K562 (cell line): ENCODE data around the gene TRUB2. TPM values are rescaled to one million over a fixed set of nuclear protein-coding genes. Genes with fewer than 3 reads are reported as not detected.

Source experiments
- ATAC-seq: fragments of 200-7000 bp; cut with Tn5 transposase; 3 replicates; pipeline ENCODE4 v1.9.1; 2020; ENCODE audit warnings: moderate library complexity
- BruUV-seq: library from RNA; stranded (reverse); fragments of 400-500 nt; replicated peaks from 2 replicates; lab custom pipeline; 2021; lab: Mats Ljungman, UMichigan
- CTCF ChIA-PET: fragments of 300-600 bp; formaldehyde crosslinking; extraction: SDS; loops from one replicate; lab custom pipeline; 2021; ENCODE audit warnings: low intra/inter-chr PET ratio; lab: Yijun Ruan, JAX
- POLR2A ChIA-PET: fragments of 300-600, 350-650 bp; sonication (Branson Sonifier 250); formaldehyde crosslinking; extraction: SDS; loops from one replicate; lab custom pipeline; 2021; ENCODE audit warnings: antibody characterized with exemption, inconsistent platforms; lab: Yijun Ruan, JAX
- DNase-seq, 4 experiments: peaks; one replicate each; pipeline versions ENCODE4 v3.0.0 to v3.0.0-alpha.2; 2011 to 2018; ENCODE audit warnings: low spot score in 3 of 4, mixed read lengths in 3 of 4; ENCODE audit errors: extremely low read depth in 1 of 4
- FAIRE-seq: peaks from 2 replicates; lab custom pipeline; 2011; peaks lifted over from hg19 to GRCh38; lab: Jason Lieb, UNC
- H2AFZ ChIP-seq: 2 replicates; pipeline ENCODE4 v1.6.0; 2011; ENCODE audit warnings: low read depth, low read length, control low read depth, inconsistent platforms
- H3K27ac ChIP-seq: fragments of 200-600 bp; 3 replicates; pipeline ENCODE4 v1.8.0; 2011; ENCODE audit warnings: low read depth, mild to moderate bottlenecking, control low read depth, inconsistent platforms, low read length, moderate library complexity, mixed read lengths; ENCODE audit errors: extremely low read depth
- H3K27me3 ChIP-seq, 2 experiments: fragments of 300-600 bp in 1 of 2; 2 replicates in 1 of 2; 3 replicates in 1 of 2; pipeline versions ENCODE4 v1.6.0 to v1.8.0; 2011; ENCODE audit warnings: inconsistent platforms in 2 of 2, low read length in 2 of 2, mild to moderate bottlenecking in 1 of 2, mixed read lengths in 1 of 2, moderate library complexity in 1 of 2; ENCODE audit not compliant: control insufficient read depth in 2 of 2, insufficient read depth in 2 of 2
- H3K36me3 ChIP-seq: fragments of 300-600 bp; 3 replicates; pipeline ENCODE4 v1.8.0; 2011; ENCODE audit warnings: mild to moderate bottlenecking, low read length, inconsistent platforms; ENCODE audit not compliant: control insufficient read depth, insufficient read depth
- H3K4me1 ChIP-seq, 2 experiments: fragments of 200-600 bp in 1 of 2; replicated peaks in 1 of 2; 2 replicates in 1 of 2; 3 replicates in 1 of 2; pipeline versions ENCODE4 v1.5.1 to v1.8.0; 2011; ENCODE audit warnings: inconsistent platforms in 2 of 2, low read length in 2 of 2, mild to moderate bottlenecking in 1 of 2, mixed read lengths in 1 of 2, moderate library complexity in 1 of 2; ENCODE audit not compliant: control insufficient read depth in 2 of 2, insufficient read depth in 2 of 2
- H3K4me2 ChIP-seq: 2 replicates; pipeline ENCODE4 v1.6.1; 2011; ENCODE audit warnings: low read length, control low read depth, inconsistent platforms, mixed read lengths; ENCODE audit not compliant: insufficient read depth
- H3K4me3 ChIP-seq: fragments of 200-600 bp; sonication (generic), shearing (Covaris generic); 2 replicates; pipeline ENCODE4 v1.5.1; 2016; ENCODE audit warnings: control low read depth, inconsistent platforms
- H3K79me2 ChIP-seq: fragments of 200-600 bp; 3 replicates; pipeline ENCODE4 v1.8.0; 2011; ENCODE audit warnings: low read length, inconsistent platforms; ENCODE audit not compliant: control insufficient read depth, insufficient read depth
- H3K9ac ChIP-seq, 2 experiments: 2 replicates each; pipeline versions ENCODE4 v1.6.0 to v1.6.1; 2011; ENCODE audit warnings: low read depth in 2 of 2, low read length in 2 of 2, control low read depth in 1 of 2, inconsistent platforms in 1 of 2, mild to moderate bottlenecking in 1 of 2, mixed read lengths in 1 of 2; ENCODE audit not compliant: insufficient read depth in 1 of 2
- H3K9me1 ChIP-seq: one replicate; pipeline ENCODE4 v1.6.0; 2011; ENCODE audit warnings: inconsistent platforms, mild to moderate bottlenecking, low read length, moderate library complexity; ENCODE audit not compliant: control insufficient read depth, insufficient read depth
- H3K9me3 ChIP-seq: replicated peaks from 2 replicates; pipeline ENCODE4 v1.5.1; 2011; ENCODE audit warnings: low read depth, low read length, inconsistent platforms; ENCODE audit not compliant: control insufficient read depth, insufficient read depth
- H4K20me1 ChIP-seq: replicated peaks from 2 replicates; pipeline ENCODE4 v1.6.1; 2011; ENCODE audit warnings: low read length, inconsistent platforms, mixed read lengths; ENCODE audit not compliant: control insufficient read depth, insufficient read depth
- CEBPG ChIP-seq, 3 experiments: fragments of 200-800 bp in 1 of 3; sonication (Bioruptor generic) in 1 of 3; sonication (generic) in 1 of 3; formaldehyde crosslinking in 1 of 3; IDR thresholded peaks in 2 of 3; conservative IDR thresholded peaks in 1 of 3; 2 replicates each; pipeline versions ENCODE4 v1.6.1 to v1.8.0; 2016 to 2022; ENCODE audit warnings: missing compliant biosample characterization in 2 of 3, missing genetic modification characterization in 2 of 3, mild to moderate bottlenecking in 1 of 3, missing genetic modification reagents in 1 of 3
- EZH2 ChIP-seq: IDR thresholded peaks from 2 replicates; pipeline ENCODE4 v1.6.1; 2012; ENCODE audit warnings: low read depth, mild to moderate bottlenecking, inconsistent platforms, low read length, borderline replicate concordance
- HNRNPLL ChIP-seq: fragments of 200-400 bp; formaldehyde crosslinking; IDR thresholded peaks from 2 replicates; pipeline ENCODE4 v1.6.1; 2017; ENCODE audit warnings: low read length, low read depth, mild to moderate bottlenecking; ENCODE audit not compliant: poor library complexity, severe bottlenecking
- NR2C1 ChIP-seq, 2 experiments: fragments of 450-650 bp; IDR thresholded peaks; 2 replicates each; pipeline ENCODE4 v1.6.1; 2017; ENCODE audit warnings: mild to moderate bottlenecking in 2 of 2, antibody characterized with exemption in 1 of 2, inconsistent platforms in 1 of 2, missing compliant biosample characterization in 1 of 2, missing genetic modification characterization in 1 of 2
- NR2F6 ChIP-seq: fragments of 450-650 bp; formaldehyde crosslinking; IDR thresholded peaks from 2 replicates; pipeline ENCODE4 v1.4.0; 2020; ENCODE audit warnings: mild to moderate bottlenecking
- POLR2A ChIP-seq: fragments of 450-650 bp; conservative IDR thresholded peaks from 2 replicates; pipeline ENCODE4 v1.6.1; 2016
- PTBP1 ChIP-seq: fragments of 200-400 bp; formaldehyde crosslinking; IDR thresholded peaks from 2 replicates; pipeline ENCODE4 v1.6.1; 2017; ENCODE audit warnings: low read depth, low read length
- RBM34 ChIP-seq: fragments of 200-400 bp; formaldehyde crosslinking; IDR thresholded peaks from 2 replicates; pipeline ENCODE4 v1.6.1; 2018; ENCODE audit warnings: low read length, borderline replicate concordance; ENCODE audit not compliant: insufficient read depth
- RBM39 ChIP-seq: fragments of 200-400 bp; formaldehyde crosslinking; optimal IDR thresholded peaks from 2 replicates; pipeline ENCODE3; 2018; ENCODE audit warnings: low read depth, low read length
- SMARCA5 ChIP-seq: fragments of 450-650 bp; IDR thresholded peaks from 2 replicates; pipeline ENCODE4 v1.6.1; 2016
- ZNF197 ChIP-seq: fragments of 200-800 bp; sonication (Bioruptor generic); IDR thresholded peaks from 2 replicates; pipeline ENCODE4 v1.6.1; 2016; ENCODE audit warnings: low read depth, missing genetic modification characterization, missing compliant biosample characterization
- ZNF24 ChIP-seq: fragments of 450-650 bp; IDR thresholded peaks from 2 replicates; pipeline ENCODE4 v1.6.1; 2016
- ZNF316 ChIP-seq: fragments of 450-650 bp; IDR thresholded peaks from 2 replicates; pipeline ENCODE4 v1.6.1; 2016
- ZNF507 ChIP-seq: conservative IDR thresholded peaks from 2 replicates; pipeline ENCODE4 v1.6.1; 2017; ENCODE audit warnings: missing genetic modification characterization, missing compliant biosample characterization
- ZZZ3 ChIP-seq: fragments of 450-650 bp; IDR thresholded peaks from 2 replicates; pipeline ENCODE4 v1.6.1; 2016; ENCODE audit warnings: antibody characterized with exemption, mild to moderate bottlenecking, moderate library complexity
- WGBS: fragments of 100-300 bp; shearing (Covaris generic); methylation state at CpG from one replicate; pipeline ENCODE4 v1.1.6; 2016; ENCODE audit warnings: low coverage, mixed read lengths; ENCODE audit not compliant: insufficient coverage; ENCODE audit errors: missing lambda C conversion rate; 5-methylcytosine and 5-hydroxymethylcytosine counted together
- in situ Hi-C: fragments of 300-500 bp; cut with MboI; formaldehyde crosslinking; loops from 4 replicates; pipeline ENCODE4 v1.15.0; 2018; ENCODE audit warnings: inconsistent platforms, mixed read lengths
- intact Hi-C: fragments of 100-400 bp; cut with micrococcal nuclease; formaldehyde crosslinking; loops from 2 replicates; pipeline ENCODE4 v1.14.2; 2022
- polyA plus RNA-seq, 8 experiments: library from polyadenylated mRNA; depleted of rRNA in 4 of 8; stranded (reverse) in 5 of 8; unstranded in 3 of 8; fragments of >200 nt; fragmentation: Nextera tagmentation in 2 of 8; fragmentation: Illumina TruSeq in 1 of 8; extraction: Ambion mirVana in 2 of 8; extraction: Trizol in 1 of 8; gene quantifications; 2 replicates each; pipeline versions ENCODE4 v1.2.1 to v1.2.3, GENCODE V29; 2011 to 2014; ENCODE audit warnings: inconsistent platforms in 1 of 8, missing spikeins in 1 of 8
- total RNA-seq, 7 experiments: library from RNA; depleted of rRNA in 6 of 7; stranded (reverse); fragments of >200 nt in 6 of 7; fragmentation: Illumina TruSeq in 2 of 7; extraction: Trizol in 2 of 7; gene quantifications; 2 replicates each; pipeline versions ENCODE4 v1.2.1 to v1.2.3, GENCODE V29; 2011 to 2021; ENCODE audit warnings: low replicate concordance in 1 of 7
- TF ChIP-seq, protein P1 (sequence below): fragments of 250-450 bp; sonication (Bioruptor Pico); IDR thresholded peaks from 2 replicates; pipeline ENCODE4 v1.8.0; 2021; ENCODE audit warnings: mild to moderate bottlenecking, moderate library complexity
- TF ChIP-seq, protein P2 (sequence below): fragments of 450-650 bp; formaldehyde crosslinking; IDR thresholded peaks from 2 replicates; pipeline ENCODE4 v1.4.0; 2020; ENCODE audit warnings: mild to moderate bottlenecking
- TF ChIP-seq, protein P3 (sequence below): fragments of 250-450 bp; sonication (Bioruptor Pico); IDR thresholded peaks from 2 replicates; pipeline ENCODE4 v1.5.0; 2020; ENCODE audit warnings: mild to moderate bottlenecking, borderline replicate concordance

TRUB2 gene
- total and polyA plus RNA-seq, 9 of the 15 experiments (the other 6 are each of a cell fraction or from before 2014, with no cell fraction given): 9.3 to 110 (median 63.0) TPM

DNA sequence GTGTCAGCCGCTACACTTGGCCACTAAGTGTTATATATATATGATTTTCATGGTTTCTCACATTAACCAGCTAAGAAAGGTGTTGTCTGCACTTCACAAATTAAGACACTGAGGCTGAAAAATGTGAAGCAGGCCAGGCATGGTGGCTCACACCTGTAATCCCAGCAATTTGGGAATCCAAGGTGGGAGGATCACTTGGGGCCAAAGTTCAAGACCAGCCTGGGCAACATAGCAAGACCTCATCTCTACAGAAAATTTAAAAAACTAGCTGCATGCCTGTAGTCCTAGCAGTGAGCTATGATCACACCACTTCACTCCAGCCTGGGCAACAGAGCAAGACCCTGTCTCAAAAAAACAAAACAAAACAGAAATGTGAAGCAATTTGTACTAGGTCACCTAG lies 2.2 kb upstream of the TRUB2 start (continued):
- TF ChIP-seq, protein P1, sequence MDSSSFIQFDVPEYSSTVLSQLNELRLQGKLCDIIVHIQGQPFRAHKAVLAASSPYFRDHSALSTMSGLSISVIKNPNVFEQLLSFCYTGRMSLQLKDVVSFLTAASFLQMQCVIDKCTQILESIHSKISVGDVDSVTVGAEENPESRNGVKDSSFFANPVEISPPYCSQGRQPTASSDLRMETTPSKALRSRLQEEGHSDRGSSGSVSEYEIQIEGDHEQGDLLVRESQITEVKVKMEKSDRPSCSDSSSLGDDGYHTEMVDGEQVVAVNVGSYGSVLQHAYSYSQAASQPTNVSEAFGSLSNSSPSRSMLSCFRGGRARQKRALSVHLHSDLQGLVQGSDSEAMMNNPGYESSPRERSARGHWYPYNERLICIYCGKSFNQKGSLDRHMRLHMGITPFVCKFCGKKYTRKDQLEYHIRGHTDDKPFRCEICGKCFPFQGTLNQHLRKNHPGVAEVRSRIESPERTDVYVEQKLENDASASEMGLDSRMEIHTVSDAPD (CRISPR knock-in tag): no peak

DNA sequence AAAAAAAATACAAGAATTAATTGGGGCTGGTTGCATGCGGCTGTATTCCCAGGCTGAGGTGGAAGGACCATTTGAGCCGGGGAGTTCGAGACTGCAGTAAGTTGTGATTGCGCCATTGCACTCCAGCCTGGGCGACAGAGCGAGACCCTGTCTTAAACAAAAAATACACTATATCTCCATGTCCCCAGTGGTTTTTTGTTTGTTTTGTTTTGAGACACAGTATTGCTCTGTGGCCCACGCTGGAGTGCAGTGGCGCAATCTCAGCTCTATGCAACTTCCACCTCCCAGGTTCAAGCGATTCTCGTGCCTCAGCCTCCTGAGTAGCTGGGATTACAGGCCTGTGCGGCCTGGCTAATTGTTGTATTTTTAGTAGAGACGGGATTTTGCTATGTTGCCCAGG lies 1.5 kb upstream of the TRUB2 start:
- in situ Hi-C loops: loop anchor here (5.0 to 10.0 kb wide), 2 partner anchors 1349 to 1561 kb away; no protein-coding TSS in a partner anchor
- H3K27ac ChIP-seq: no peak overlapping the region; the same call in 2 of the 3 replicates
- H3K9ac ChIP-seq: peak overlapping the region; percentile 92 to 93
- FAIRE-seq (no peak), DNase-seq (peak in 1 of 4 experiments; percentile 26), ATAC-seq (no peak)
- CTCF ChIA-PET: no interaction called here
- 0 out of 2 replicates have a peak, but pooled peaks cover 2% of the 10 kb centered on the region for H4K20me1 ChIP-seq
- H3K4me3 ChIP-seq: peak overlapping the region; percentile 67
- BruUV-seq: no TSS peak
- intact Hi-C loops: no loop called here
- H3K36me3 ChIP-seq: peaks cover 68% of the 10 kb centered on the region
- no peaks in the 10 kb centered on the region for H3K9me3 ChIP-seq
- POLR2A ChIA-PET: interaction anchor here (0.8 to 3.7 kb wide), 4 partner anchors 12 to 26 kb away, joined by 3 to 51 read pairs (median 5); no protein-coding TSS in a partner anchor
- WGBS: 55% methylated on average over 12 of the region's 12 CpGs
- H3K79me2 ChIP-seq: peaks cover 49% of the 10 kb centered on the region
- H3K4me1 ChIP-seq: peaks cover 11 to 25% of the 10 kb centered on the region in 2 experiments
- H3K4me2 ChIP-seq: peak overlapping the region; percentile 97
- no peaks in the 10 kb centered on the region for H3K9me1 ChIP-seq
- H2AFZ ChIP-seq: no peak overlapping the region
- no peaks in the 10 kb centered on the region for H3K27me3 ChIP-seq
- TF ChIP-seq, protein P2, sequence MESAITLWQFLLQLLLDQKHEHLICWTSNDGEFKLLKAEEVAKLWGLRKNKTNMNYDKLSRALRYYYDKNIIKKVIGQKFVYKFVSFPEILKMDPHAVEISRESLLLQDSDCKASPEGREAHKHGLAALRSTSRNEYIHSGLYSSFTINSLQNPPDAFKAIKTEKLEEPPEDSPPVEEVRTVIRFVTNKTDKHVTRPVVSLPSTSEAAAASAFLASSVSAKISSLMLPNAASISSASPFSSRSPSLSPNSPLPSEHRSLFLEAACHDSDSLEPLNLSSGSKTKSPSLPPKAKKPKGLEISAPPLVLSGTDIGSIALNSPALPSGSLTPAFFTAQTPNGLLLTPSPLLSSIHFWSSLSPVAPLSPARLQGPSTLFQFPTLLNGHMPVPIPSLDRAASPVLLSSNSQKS: no peak
- TF ChIP-seq NR2C1 (IDR thresholded peaks at IDR 0.05) (no peak), NR2C1 (tag; IDR thresholded peaks at IDR 0.05) (no peak), SMARCA5 (no peak), PTBP1 (no peak), ZNF507 (tag) (no peak), ZZZ3 (no peak), RBM34 (no peak), CEBPG (CRISPR knock-in tag; IDR thresholded peaks at IDR 0.05) (no peak), CEBPG (tag; conservative IDR thresholded peaks at IDR 0.05 in 1 of 2, IDR thresholded peaks at IDR 0.05 in 1 of 2) (peak in 1 of 2 experiments; percentile 90; a peak in 2 of 4 replicates), HNRNPLL (peak; percentile 27), RBM39 (no peak), NR2F6 (CRISPR knock-in tag) (0 out of 2 replicates have a peak, but pooled peaks have one; percentile 33), POLR2A (no peak), ZNF197 (no peak), ZNF316 (no peak), EZH2 (no peak), ZNF24 (no peak)
- TF ChIP-seq, protein P3, sequence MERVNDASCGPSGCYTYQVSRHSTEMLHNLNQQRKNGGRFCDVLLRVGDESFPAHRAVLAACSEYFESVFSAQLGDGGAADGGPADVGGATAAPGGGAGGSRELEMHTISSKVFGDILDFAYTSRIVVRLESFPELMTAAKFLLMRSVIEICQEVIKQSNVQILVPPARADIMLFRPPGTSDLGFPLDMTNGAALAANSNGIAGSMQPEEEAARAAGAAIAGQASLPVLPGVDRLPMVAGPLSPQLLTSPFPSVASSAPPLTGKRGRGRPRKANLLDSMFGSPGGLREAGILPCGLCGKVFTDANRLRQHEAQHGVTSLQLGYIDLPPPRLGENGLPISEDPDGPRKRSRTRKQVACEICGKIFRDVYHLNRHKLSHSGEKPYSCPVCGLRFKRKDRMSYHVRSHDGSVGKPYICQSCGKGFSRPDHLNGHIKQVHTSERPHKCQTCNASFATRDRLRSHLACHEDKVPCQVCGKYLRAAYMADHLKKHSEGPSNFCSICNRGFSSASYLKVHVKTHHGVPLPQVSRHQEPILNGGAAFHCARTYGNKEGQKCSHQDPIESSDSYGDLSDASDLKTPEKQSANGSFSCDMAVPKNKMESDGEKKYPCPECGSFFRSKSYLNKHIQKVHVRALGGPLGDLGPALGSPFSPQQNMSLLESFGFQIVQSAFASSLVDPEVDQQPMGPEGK (CRISPR knock-in tag): no peak
